K562 (cell line): ENCODE measurements around the gene MCAT. TPM values are rescaled to one million over a fixed set of nuclear protein-coding genes. Genes with fewer than 3 reads are reported as not detected.
A peak's percentile ranks its signal among the peaks of the same experiment; 100 is the strongest.

Source experiments
- ATAC-seq: fragments of 200-7000 bp; cut with Tn5 transposase; 3 replicates; pipeline ENCODE4 v1.9.1; 2020; ENCODE audit warnings: moderate library complexity
- BruUV-seq: library from RNA; stranded (reverse); fragments of 400-500 nt; replicated peaks from 2 replicates; lab custom pipeline; 2021; lab: Mats Ljungman, UMichigan
- CTCF ChIA-PET: fragments of 300-600 bp; formaldehyde crosslinking; extraction: SDS; loops from one replicate; lab custom pipeline; 2021; ENCODE audit warnings: low intra/inter-chr PET ratio; lab: Yijun Ruan, JAX
- POLR2A ChIA-PET: fragments of 300-600, 350-650 bp; sonication (Branson Sonifier 250); formaldehyde crosslinking; extraction: SDS; loops from one replicate; lab custom pipeline; 2021; ENCODE audit warnings: antibody characterized with exemption, inconsistent platforms; lab: Yijun Ruan, JAX
- DNase-seq, 4 experiments: peaks; one replicate each; pipeline versions ENCODE4 v3.0.0 to v3.0.0-alpha.2; 2011 to 2018; ENCODE audit warnings: low spot score in 3 of 4, mixed read lengths in 3 of 4; ENCODE audit errors: extremely low read depth in 1 of 4
- FAIRE-seq: peaks from 2 replicates; lab custom pipeline; 2011; peaks lifted over from hg19 to GRCh38; lab: Jason Lieb, UNC
- H2AFZ ChIP-seq: 2 replicates; pipeline ENCODE4 v1.6.0; 2011; ENCODE audit warnings: low read depth, low read length, control low read depth, inconsistent platforms
- H3K27ac ChIP-seq: fragments of 200-600 bp; 3 replicates; pipeline ENCODE4 v1.8.0; 2011; ENCODE audit warnings: low read depth, mild to moderate bottlenecking, control low read depth, inconsistent platforms, low read length, moderate library complexity, mixed read lengths; ENCODE audit errors: extremely low read depth
- H3K27me3 ChIP-seq, 2 experiments: fragments of 300-600 bp in 1 of 2; 2 replicates in 1 of 2; 3 replicates in 1 of 2; pipeline versions ENCODE4 v1.6.0 to v1.8.0; 2011; ENCODE audit warnings: inconsistent platforms in 2 of 2, low read length in 2 of 2, mild to moderate bottlenecking in 1 of 2, mixed read lengths in 1 of 2, moderate library complexity in 1 of 2; ENCODE audit not compliant: control insufficient read depth in 2 of 2, insufficient read depth in 2 of 2
- H3K36me3 ChIP-seq: fragments of 300-600 bp; 3 replicates; pipeline ENCODE4 v1.8.0; 2011; ENCODE audit warnings: mild to moderate bottlenecking, low read length, inconsistent platforms; ENCODE audit not compliant: control insufficient read depth, insufficient read depth
- H3K4me1 ChIP-seq, 2 experiments: fragments of 200-600 bp in 1 of 2; replicated peaks in 1 of 2; 2 replicates in 1 of 2; 3 replicates in 1 of 2; pipeline versions ENCODE4 v1.5.1 to v1.8.0; 2011; ENCODE audit warnings: inconsistent platforms in 2 of 2, low read length in 2 of 2, mild to moderate bottlenecking in 1 of 2, mixed read lengths in 1 of 2, moderate library complexity in 1 of 2; ENCODE audit not compliant: control insufficient read depth in 2 of 2, insufficient read depth in 2 of 2
- H3K4me2 ChIP-seq: 2 replicates; pipeline ENCODE4 v1.6.1; 2011; ENCODE audit warnings: low read length, control low read depth, inconsistent platforms, mixed read lengths; ENCODE audit not compliant: insufficient read depth
- H3K4me3 ChIP-seq: fragments of 200-600 bp; sonication (generic), shearing (Covaris generic); 2 replicates; pipeline ENCODE4 v1.5.1; 2016; ENCODE audit warnings: control low read depth, inconsistent platforms
- H3K79me2 ChIP-seq: fragments of 200-600 bp; 3 replicates; pipeline ENCODE4 v1.8.0; 2011; ENCODE audit warnings: low read length, inconsistent platforms; ENCODE audit not compliant: control insufficient read depth, insufficient read depth
- H3K9ac ChIP-seq, 2 experiments: 2 replicates each; pipeline versions ENCODE4 v1.6.0 to v1.6.1; 2011; ENCODE audit warnings: low read depth in 2 of 2, low read length in 2 of 2, control low read depth in 1 of 2, inconsistent platforms in 1 of 2, mild to moderate bottlenecking in 1 of 2, mixed read lengths in 1 of 2; ENCODE audit not compliant: insufficient read depth in 1 of 2
- H3K9me1 ChIP-seq: one replicate; pipeline ENCODE4 v1.6.0; 2011; ENCODE audit warnings: inconsistent platforms, mild to moderate bottlenecking, low read length, moderate library complexity; ENCODE audit not compliant: control insufficient read depth, insufficient read depth
- H3K9me3 ChIP-seq: replicated peaks from 2 replicates; pipeline ENCODE4 v1.5.1; 2011; ENCODE audit warnings: low read depth, low read length, inconsistent platforms; ENCODE audit not compliant: control insufficient read depth, insufficient read depth
- H4K20me1 ChIP-seq: replicated peaks from 2 replicates; pipeline ENCODE4 v1.6.1; 2011; ENCODE audit warnings: low read length, inconsistent platforms, mixed read lengths; ENCODE audit not compliant: control insufficient read depth, insufficient read depth
- ARID2 ChIP-seq: fragments of 450-650 bp; IDR thresholded peaks from 2 replicates; pipeline ENCODE4 v1.6.1; 2017; ENCODE audit warnings: antibody characterized with exemption, mild to moderate bottlenecking
- DMBX1 ChIP-seq: fragments of 250-450 bp; sonication (Bioruptor Pico); IDR thresholded peaks from 2 replicates; pipeline ENCODE4 v1.8.0; 2022; ENCODE audit warnings: inconsistent platforms, mild to moderate bottlenecking, moderate library complexity, borderline replicate concordance
- POLR2G ChIP-seq: fragments of 200-400 bp; formaldehyde crosslinking; IDR thresholded peaks from 2 replicates; pipeline ENCODE4 v1.6.1; 2017; ENCODE audit warnings: low read depth, mild to moderate bottlenecking, antibody characterized with exemption, low read length, moderate library complexity
- RAD51 ChIP-seq: fragments of 450-650 bp; IDR thresholded peaks from 2 replicates; pipeline ENCODE4 v1.7.1; 2016; ENCODE audit warnings: low read depth, mild to moderate bottlenecking, borderline replicate concordance
- RNF219 ChIP-seq: fragments of 250-450 bp; sonication (Bioruptor Pico); IDR thresholded peaks from 2 replicates; pipeline ENCODE4 v1.5.0; 2022; ENCODE audit warnings: mild to moderate bottlenecking
- TAF1 ChIP-seq: IDR thresholded peaks from 2 replicates; pipeline ENCODE4 v1.6.1; 2011; ENCODE audit warnings: mild to moderate bottlenecking, low read length, moderate library complexity; ENCODE audit not compliant: insufficient read depth, control insufficient read depth, severe bottlenecking; ENCODE audit errors: extremely low read depth
- ZNF146 ChIP-seq: IDR thresholded peaks from one replicate; pipeline ENCODE4 v1.6.1; 2018; ENCODE audit warnings: missing compliant biosample characterization; ENCODE audit not compliant: unreplicated experiment
- ZNF347 ChIP-seq: fragments of 450-650 bp; formaldehyde crosslinking; IDR thresholded peaks from 2 replicates; pipeline ENCODE4 v1.4.0; 2020; ENCODE audit warnings: low read depth, mild to moderate bottlenecking, moderate library complexity
- WGBS: fragments of 100-300 bp; shearing (Covaris generic); methylation state at CpG from one replicate; pipeline ENCODE4 v1.1.6; 2016; ENCODE audit warnings: low coverage, mixed read lengths; ENCODE audit not compliant: insufficient coverage; ENCODE audit errors: missing lambda C conversion rate; 5-methylcytosine and 5-hydroxymethylcytosine counted together
- in situ Hi-C: fragments of 300-500 bp; cut with MboI; formaldehyde crosslinking; loops from 4 replicates; pipeline ENCODE4 v1.15.0; 2018; ENCODE audit warnings: inconsistent platforms, mixed read lengths
- intact Hi-C: fragments of 100-400 bp; cut with micrococcal nuclease; formaldehyde crosslinking; loops from 2 replicates; pipeline ENCODE4 v1.14.2; 2022
- polyA plus RNA-seq, 8 experiments: library from polyadenylated mRNA; depleted of rRNA in 4 of 8; stranded (reverse) in 5 of 8; unstranded in 3 of 8; fragments of >200 nt; fragmentation: Nextera tagmentation in 2 of 8; fragmentation: Illumina TruSeq in 1 of 8; extraction: Ambion mirVana in 2 of 8; extraction: Trizol in 1 of 8; gene quantifications; 2 replicates each; pipeline versions ENCODE4 v1.2.1 to v1.2.3, GENCODE V29; 2011 to 2014; ENCODE audit warnings: inconsistent platforms in 1 of 8, missing spikeins in 1 of 8
- total RNA-seq, 7 experiments: library from RNA; depleted of rRNA in 6 of 7; stranded (reverse); fragments of >200 nt in 6 of 7; fragmentation: Illumina TruSeq in 2 of 7; extraction: Trizol in 2 of 7; gene quantifications; 2 replicates each; pipeline versions ENCODE4 v1.2.1 to v1.2.3, GENCODE V29; 2011 to 2021; ENCODE audit warnings: low replicate concordance in 1 of 7

Gene MCAT
- total and polyA plus RNA-seq, 9 of the 15 experiments (the other 6 are each of a cell fraction or from before 2014, with no cell fraction given): 3.3 to 27.8 (median 13.9) TPM

GRCh38 chr22:43172191-43172590, 29.0 kb upstream of the MCAT start:
- in situ Hi-C loops (no loop called here), intact Hi-C loops (no loop called here)
- Histone ChIP-seq H2AFZ (no peak overlapping the region), H4K20me1 (no peaks in the 10 kb centered on the region), H3K9me3 (no peaks in the 10 kb centered on the region), H3K27me3 (no peaks in the 10 kb centered on the region), H3K4me1 (peaks cover under 1 to 32% of the 10 kb centered on the region in 2 experiments; a peak in 4 of 5 replicates), H3K9ac (no peak overlapping the region; a peak in 1 of 4 replicates), H3K4me3 (no peak overlapping the region), H3K9me1 (no peaks in the 10 kb centered on the region), H3K4me2 (no peak overlapping the region), H3K79me2 (no peaks in the 10 kb centered on the region), H3K27ac (no peak overlapping the region), H3K36me3 (peaks cover 93% of the 10 kb centered on the region)
- WGBS: 87% methylated on average over 9 of the region's 19 CpGs
- no peak for DNase-seq
- ChIA-PET CTCF (no interaction called here), POLR2A (interaction anchor here (0.6 kb wide), 1 partner anchor 356 kb away, joined by 3 read pairs; no protein-coding TSS in a partner anchor)
- no peak for ATAC-seq
- FAIRE-seq: no peak
- TF ChIP-seq TAF1 (no peak), ZNF146 (CRISPR knock-in tag) (no peak), RAD51 (no peak), ARID2 (no peak), DMBX1 (CRISPR knock-in tag) (no peak), POLR2G (peak; percentile 37), RNF219 (no peak), ZNF347 (no peak)
- BruUV-seq: no TSS peak
